HepG2 (cell line): ENCODE measurements around the gene FMNL2. TPM values are rescaled to one million over a fixed set of nuclear protein-coding genes. Genes with fewer than 3 reads are reported as not detected.

Experiments used
- ATAC-seq: fragments of 200-7000 bp; cut with Tn5 transposase; 3 replicates; pipeline ENCODE4 v1.9.1; 2020; ENCODE audit warnings: mild to moderate bottlenecking, moderate library complexity
- BruUV-seq: library from RNA; stranded (reverse); fragments of 400-500 nt; replicated peaks from 2 replicates; lab custom pipeline; 2021; lab: Mats Ljungman, UMichigan
- CTCF ChIA-PET: fragments of 300-600 bp; formaldehyde crosslinking; extraction: SDS; loops from one replicate; lab custom pipeline; 2021; ENCODE audit warnings: low total read pairs, inconsistent platforms, low intra/inter-chr PET ratio; lab: Yijun Ruan, JAX
- POLR2A ChIA-PET: fragments of 350-600 bp; sonication (Branson Sonifier 250); formaldehyde crosslinking; loops from one replicate; lab custom pipeline; 2020; ENCODE audit warnings: antibody characterized with exemption, inconsistent platforms; lab: Yijun Ruan, JAX
- DNase-seq: peaks from one replicate; pipeline ENCODE4 v3.0.0-alpha.2; 2015; ENCODE audit warnings: low spot score
- FAIRE-seq: peaks from 3 replicates; lab custom pipeline; 2011; peaks lifted over from hg19 to GRCh38; lab: Jason Lieb, UNC
- H2AFZ ChIP-seq: one replicate; pipeline ENCODE4 v1.6.1; 2011; ENCODE audit warnings: low read length, inconsistent platforms
- H3K27ac ChIP-seq: fragments of 300-600 bp; 3 replicates; pipeline ENCODE4 v1.8.0; 2011; ENCODE audit warnings: mixed run types, mild to moderate bottlenecking, mixed read lengths, low read length, inconsistent platforms; ENCODE audit not compliant: insufficient read depth; ENCODE audit errors: extremely low read length
- H3K27me3 ChIP-seq, 2 experiments: fragments of 200-600 bp in 1 of 2; 2 replicates in 1 of 2; 3 replicates in 1 of 2; pipeline versions ENCODE4 v1.6.0 to v1.8.0; 2011; ENCODE audit warnings: low read length in 2 of 2, mild to moderate bottlenecking in 2 of 2, moderate library complexity in 2 of 2, inconsistent platforms in 1 of 2; ENCODE audit not compliant: insufficient read depth in 2 of 2, control insufficient read depth in 1 of 2
- H3K36me3 ChIP-seq, 2 experiments: fragments of 200-600 bp in 1 of 2; replicated peaks in 1 of 2; 2 replicates in 1 of 2; 3 replicates in 1 of 2; pipeline versions ENCODE4 v1.5.1 to v1.8.0; 2011; ENCODE audit warnings: low read length in 2 of 2, inconsistent platforms in 1 of 2; ENCODE audit not compliant: insufficient read depth in 2 of 2, control insufficient read depth in 1 of 2
- H3K4me1 ChIP-seq: 2 replicates; pipeline ENCODE4 v1.5.1; 2012; ENCODE audit warnings: low read length, inconsistent platforms; ENCODE audit not compliant: insufficient read depth
- H3K4me2 ChIP-seq: 2 replicates; pipeline ENCODE4 v1.6.0; 2011; ENCODE audit warnings: low read depth, low read length, inconsistent platforms
- H3K4me3 ChIP-seq, 3 experiments: fragments of 200-600 bp in 1 of 3; sonication (generic), shearing (Covaris generic) in 1 of 3; replicated peaks in 1 of 3; 2 replicates each; pipeline ENCODE4 v1.5.1; 2011 to 2016; ENCODE audit warnings: low read length in 3 of 3, inconsistent platforms in 2 of 3, low read depth in 2 of 3, mild to moderate bottlenecking in 2 of 3, control low read depth in 1 of 3, mixed read lengths in 1 of 3; ENCODE audit not compliant: insufficient read depth in 1 of 3
- H3K79me2 ChIP-seq: one replicate; pipeline ENCODE4 v1.6.1; 2011; ENCODE audit warnings: low read length, inconsistent platforms; ENCODE audit not compliant: insufficient read depth
- H3K9ac ChIP-seq: 2 replicates; pipeline ENCODE4 v1.6.0; 2011; ENCODE audit warnings: mild to moderate bottlenecking, low read depth, low read length, inconsistent platforms; ENCODE audit not compliant: insufficient read depth
- H3K9me3 ChIP-seq: 2 replicates; pipeline ENCODE4 v1.5.1; 2012; ENCODE audit warnings: mild to moderate bottlenecking, low read length
- H4K20me1 ChIP-seq: 2 replicates; pipeline ENCODE4 v1.6.0; 2011; ENCODE audit warnings: inconsistent platforms, mild to moderate bottlenecking, low read length, moderate library complexity; ENCODE audit not compliant: insufficient read depth
- KDM2A ChIP-seq: sonication (generic); formaldehyde crosslinking; IDR thresholded peaks from 2 replicates; pipeline ENCODE4 v1.4.0; 2020; ENCODE audit warnings: low read depth, missing genetic modification reagents, borderline replicate concordance
- NFE2 ChIP-seq: sonication (generic); formaldehyde crosslinking; IDR thresholded peaks from 2 replicates; pipeline ENCODE4 v1.4.0; 2020; ENCODE audit warnings: missing genetic modification reagents
- PCBP1 ChIP-seq: fragments of 200-400 bp; formaldehyde crosslinking; IDR thresholded peaks from 2 replicates; pipeline ENCODE4 v1.6.1; 2017; ENCODE audit warnings: mild to moderate bottlenecking, low read depth, low read length, borderline replicate concordance
- REXO4 ChIP-seq: sonication (generic); formaldehyde crosslinking; IDR thresholded peaks from 2 replicates; pipeline ENCODE4 v1.8.0; 2022; ENCODE audit warnings: missing genetic modification reagents, mild to moderate bottlenecking, borderline replicate concordance
- SNAI1 ChIP-seq: sonication (generic); formaldehyde crosslinking; IDR thresholded peaks from 2 replicates; pipeline ENCODE4 v1.5.0; 2020; ENCODE audit warnings: mild to moderate bottlenecking, missing genetic modification reagents, borderline replicate concordance
- SNRNP70 ChIP-seq: fragments of 200-400 bp; formaldehyde crosslinking; IDR thresholded peaks from 2 replicates; pipeline ENCODE4 v1.6.1; 2017; ENCODE audit warnings: mild to moderate bottlenecking, low read depth, low read length, moderate library complexity
- SRY ChIP-seq: sonication (generic); formaldehyde crosslinking; IDR thresholded peaks from 2 replicates; pipeline ENCODE4 v1.8.0; 2022; ENCODE audit warnings: mild to moderate bottlenecking, missing genetic modification reagents
- ZFP36 ChIP-seq: fragments of 150-350 bp; IDR thresholded peaks from 2 replicates; pipeline ENCODE4 v1.6.1; 2018; ENCODE audit warnings: borderline replicate concordance, low read length, low read depth; ENCODE audit not compliant: partially characterized antibody
- ZNF883 ChIP-seq: sonication (generic); formaldehyde crosslinking; IDR thresholded peaks from 2 replicates; pipeline ENCODE4 v1.5.1; 2020; ENCODE audit warnings: mild to moderate bottlenecking, missing genetic modification reagents; ENCODE audit errors: not compliant biosample characterization
- WGBS: methylation state at CpG from one replicate; pipeline ENCODE4 v1.1.6; 2017; ENCODE audit warnings: low lambda C conversion rate; 5-methylcytosine and 5-hydroxymethylcytosine counted together
- in situ Hi-C: cut with HindIII; loops from 2 replicates; pipeline ENCODE4 v1.10.0; 2017; ENCODE audit warnings: low pct_unique_long_range_greater_than_20kb; ENCODE audit not compliant: extremely low pct_ligation_motif_present
- intact Hi-C: fragments of 100-400 bp; cut with micrococcal nuclease; formaldehyde crosslinking; loops from one replicate; pipeline ENCODE4 v1.10.0; 2022; ENCODE audit not compliant: unreplicated experiment
- polyA plus RNA-seq, 8 experiments: library from polyadenylated mRNA; depleted of rRNA in 3 of 8; stranded (reverse) in 7 of 8; unstranded in 1 of 8; fragments of >200 nt; fragmentation: Illumina TruSeq in 4 of 8; extraction: Trizol in 4 of 8; gene quantifications; 2 replicates each; pipeline versions ENCODE4 v1.2.1 to v1.2.3, GENCODE V29; 2011 to 2016; ENCODE audit warnings: low read depth in 4 of 8, missing spikeins in 1 of 8, mixed read lengths in 1 of 8; ENCODE audit not compliant: insufficient read depth in 1 of 8
- total RNA-seq, 5 experiments: library from RNA; depleted of rRNA; stranded (reverse); fragments of >200 nt; fragmentation: Illumina TruSeq; extraction: Trizol; gene quantifications; 2 replicates each; pipeline ENCODE4 v1.2.3, GENCODE V29; 2016; ENCODE audit warnings: low read depth in 1 of 5
- TF ChIP-seq, protein P1 (sequence below): sonication (generic); formaldehyde crosslinking; IDR thresholded peaks from 2 replicates; pipeline ENCODE4 v1.4.0; 2020; ENCODE audit warnings: missing genetic modification reagents
- TF ChIP-seq, protein P2 (sequence below): IDR thresholded peaks from 2 replicates; pipeline ENCODE4 v1.6.1; 2016; ENCODE audit warnings: missing compliant biosample characterization, missing genetic modification reagents, borderline replicate concordance
- TF ChIP-seq, protein P3 (sequence below): sonication (generic); formaldehyde crosslinking; IDR thresholded peaks from 2 replicates; pipeline ENCODE4 v1.5.1; 2020; ENCODE audit warnings: mild to moderate bottlenecking, missing genetic modification reagents, borderline replicate concordance
- TF ChIP-seq, protein P4 (sequence below): sonication (generic); formaldehyde crosslinking; IDR thresholded peaks from 2 replicates; pipeline ENCODE4 v1.4.0; 2020; ENCODE audit warnings: missing genetic modification reagents, borderline replicate concordance
- TF ChIP-seq, protein P5 (sequence below): sonication (generic); formaldehyde crosslinking; IDR thresholded peaks from 2 replicates; pipeline ENCODE4 v1.8.1; 2023; ENCODE audit warnings: mild to moderate bottlenecking, moderate library complexity, missing genetic modification reagents

The FMNL2 gene
- total and polyA plus RNA-seq, 2 of the 13 experiments (the other 11 are each of a cell fraction or from before 2014, with no cell fraction given): 66.5 to 67.7 TPM

DNA sequence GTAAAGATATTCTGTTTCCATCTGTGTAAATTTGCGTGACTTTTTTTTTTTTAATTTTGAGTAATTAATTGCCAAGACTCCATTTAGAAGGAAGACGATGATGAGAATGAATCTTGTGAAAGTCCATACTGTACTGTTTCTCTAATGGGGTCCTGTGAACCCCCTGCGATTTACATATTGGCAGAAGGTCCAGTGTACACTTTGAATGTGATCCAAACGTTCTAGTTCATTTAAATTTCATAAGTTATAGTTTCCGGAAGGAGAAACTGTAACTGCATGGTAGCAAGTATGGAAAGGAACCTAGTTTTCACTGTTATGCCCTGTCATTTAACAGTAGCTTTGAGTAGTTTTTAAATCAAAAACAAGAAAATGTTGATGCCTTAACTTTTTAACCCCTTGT, 166.7 kb downstream of the FMNL2 start:
- no peak for FAIRE-seq
- BruUV-seq: no TSS peak
- TF ChIP-seq, protein P1, sequence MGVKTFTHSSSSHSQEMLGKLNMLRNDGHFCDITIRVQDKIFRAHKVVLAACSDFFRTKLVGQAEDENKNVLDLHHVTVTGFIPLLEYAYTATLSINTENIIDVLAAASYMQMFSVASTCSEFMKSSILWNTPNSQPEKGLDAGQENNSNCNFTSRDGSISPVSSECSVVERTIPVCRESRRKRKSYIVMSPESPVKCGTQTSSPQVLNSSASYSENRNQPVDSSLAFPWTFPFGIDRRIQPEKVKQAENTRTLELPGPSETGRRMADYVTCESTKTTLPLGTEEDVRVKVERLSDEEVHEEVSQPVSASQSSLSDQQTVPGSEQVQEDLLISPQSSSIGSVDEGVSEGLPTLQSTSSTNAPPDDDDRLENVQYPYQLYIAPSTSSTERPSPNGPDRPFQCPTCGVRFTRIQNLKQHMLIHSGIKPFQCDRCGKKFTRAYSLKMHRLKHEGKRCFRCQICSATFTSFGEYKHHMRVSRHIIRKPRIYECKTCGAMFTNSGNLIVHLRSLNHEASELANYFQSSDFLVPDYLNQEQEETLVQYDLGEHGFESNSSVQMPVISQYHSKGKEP (CRISPR knock-in tag): no peak
- TF ChIP-seq ZFP36 (no peak), REXO4 (CRISPR knock-in tag) (no peak), SNAI1 (no peak), KDM2A (CRISPR knock-in tag) (no peak), PCBP1 (no peak), SNRNP70 (no peak), NFE2 (CRISPR knock-in tag) (no peak), ZNF883 (CRISPR knock-in tag) (no peak), SRY (CRISPR knock-in tag) (no peak)
- TF ChIP-seq, protein P2, sequence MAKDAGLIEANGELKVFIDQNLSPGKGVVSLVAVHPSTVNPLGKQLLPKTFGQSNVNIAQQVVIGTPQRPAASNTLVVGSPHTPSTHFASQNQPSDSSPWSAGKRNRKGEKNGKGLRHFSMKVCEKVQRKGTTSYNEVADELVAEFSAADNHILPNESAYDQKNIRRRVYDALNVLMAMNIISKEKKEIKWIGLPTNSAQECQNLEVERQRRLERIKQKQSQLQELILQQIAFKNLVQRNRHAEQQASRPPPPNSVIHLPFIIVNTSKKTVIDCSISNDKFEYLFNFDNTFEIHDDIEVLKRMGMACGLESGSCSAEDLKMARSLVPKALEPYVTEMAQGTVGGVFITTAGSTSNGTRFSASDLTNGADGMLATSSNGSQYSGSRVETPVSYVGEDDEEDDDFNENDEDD (CRISPR knock-in tag): no peak
- TF ChIP-seq, protein P3, sequence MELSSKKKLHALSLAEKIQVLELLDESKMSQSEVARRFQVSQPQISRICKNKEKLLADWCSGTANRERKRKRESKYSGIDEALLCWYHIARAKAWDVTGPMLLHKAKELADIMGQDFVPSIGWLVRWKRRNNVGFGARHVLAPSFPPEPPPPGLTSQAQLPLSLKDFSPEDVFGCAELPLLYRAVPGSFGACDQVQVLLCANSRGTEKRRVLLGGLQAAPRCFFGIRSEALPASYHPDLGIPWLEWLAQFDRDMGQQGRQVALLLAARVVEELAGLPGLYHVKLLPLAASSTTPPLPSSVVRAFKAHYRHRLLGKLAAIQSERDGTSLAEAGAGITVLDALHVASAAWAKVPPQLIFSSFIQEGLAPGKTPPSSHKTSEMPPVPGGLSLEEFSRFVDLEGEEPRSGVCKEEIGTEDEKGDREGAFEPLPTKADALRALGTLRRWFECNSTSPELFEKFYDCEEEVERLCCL (CRISPR knock-in tag): no peak
- TF ChIP-seq, protein P4, sequence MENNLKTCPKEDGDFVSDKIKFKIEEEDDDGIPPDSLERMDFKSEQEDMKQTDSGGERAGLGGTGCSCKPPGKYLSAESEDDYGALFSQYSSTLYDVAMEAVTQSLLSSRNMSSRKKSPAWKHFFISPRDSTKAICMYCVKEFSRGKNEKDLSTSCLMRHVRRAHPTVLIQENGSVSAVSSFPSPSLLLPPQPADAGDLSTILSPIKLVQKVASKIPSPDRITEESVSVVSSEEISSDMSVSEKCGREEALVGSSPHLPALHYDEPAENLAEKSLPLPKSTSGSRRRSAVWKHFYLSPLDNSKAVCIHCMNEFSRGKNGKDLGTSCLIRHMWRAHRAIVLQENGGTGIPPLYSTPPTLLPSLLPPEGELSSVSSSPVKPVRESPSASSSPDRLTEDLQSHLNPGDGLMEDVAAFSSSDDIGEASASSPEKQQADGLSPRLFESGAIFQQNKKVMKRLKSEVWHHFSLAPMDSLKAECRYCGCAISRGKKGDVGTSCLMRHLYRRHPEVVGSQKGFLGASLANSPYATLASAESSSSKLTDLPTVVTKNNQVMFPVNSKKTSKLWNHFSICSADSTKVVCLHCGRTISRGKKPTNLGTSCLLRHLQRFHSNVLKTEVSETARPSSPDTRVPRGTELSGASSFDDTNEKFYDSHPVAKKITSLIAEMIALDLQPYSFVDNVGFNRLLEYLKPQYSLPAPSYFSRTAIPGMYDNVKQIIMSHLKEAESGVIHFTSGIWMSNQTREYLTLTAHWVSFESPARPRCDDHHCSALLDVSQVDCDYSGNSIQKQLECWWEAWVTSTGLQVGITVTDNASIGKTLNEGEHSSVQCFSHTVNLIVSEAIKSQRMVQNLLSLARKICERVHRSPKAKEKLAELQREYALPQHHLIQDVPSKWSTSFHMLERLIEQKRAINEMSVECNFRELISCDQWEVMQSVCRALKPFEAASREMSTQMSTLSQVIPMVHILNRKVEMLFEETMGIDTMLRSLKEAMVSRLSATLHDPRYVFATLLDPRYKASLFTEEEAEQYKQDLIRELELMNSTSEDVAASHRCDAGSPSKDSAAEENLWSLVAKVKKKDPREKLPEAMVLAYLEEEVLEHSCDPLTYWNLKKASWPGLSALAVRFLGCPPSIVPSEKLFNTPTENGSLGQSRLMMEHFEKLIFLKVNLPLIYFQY: no peak
- TF ChIP-seq, protein P5, sequence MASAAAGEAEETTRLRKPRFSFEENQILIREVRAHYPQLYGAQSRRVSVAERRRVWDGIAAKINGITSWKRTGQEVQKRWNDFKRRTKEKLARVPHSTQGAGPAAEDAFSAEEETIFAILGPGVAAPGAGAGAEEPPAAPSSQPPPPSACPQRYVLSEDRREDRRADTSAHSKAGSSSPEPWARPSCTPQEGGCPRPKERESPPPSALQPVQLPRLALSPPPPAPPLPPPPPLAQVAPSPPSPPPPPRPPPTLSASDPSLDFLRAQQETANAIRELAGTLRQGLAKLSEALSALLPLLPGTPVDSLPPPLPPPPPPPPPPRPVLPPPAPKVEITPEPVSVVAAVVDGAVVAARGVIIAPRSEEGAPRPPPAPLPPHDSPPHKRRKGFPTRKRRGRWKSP: no peak

More for the DNA sequence above, 166.7 kb downstream of the FMNL2 start:
- no peaks in the 10 kb centered on the region for H3K9me3 ChIP-seq
- intact Hi-C loops (no loop called here), in situ Hi-C loops (no loop called here)
- no peak for DNase-seq
- no peak for ATAC-seq
- H2AFZ ChIP-seq: no peak overlapping the region
- no peak overlapping the region for H3K4me3 ChIP-seq
- CTCF ChIA-PET: no interaction called here
- no peaks in the 10 kb centered on the region for H4K20me1 ChIP-seq
- 98% methylated on average over 5 of the region's 5 CpGs for WGBS
- no peak overlapping the region for H3K9ac ChIP-seq
- H3K4me2 ChIP-seq: no peak overlapping the region
- H3K4me1 ChIP-seq: peaks cover 62% of the 10 kb centered on the region
- H3K79me2 ChIP-seq: peaks cover 98% of the 10 kb centered on the region
- no peaks in the 10 kb centered on the region for H3K27me3 ChIP-seq
- POLR2A ChIA-PET: no interaction called here
- H3K27ac ChIP-seq: no peak overlapping the region
- H3K36me3 ChIP-seq: no peaks in the 10 kb centered on the region
